Subcutaneous adipose tissue (tissue), 4 donors: ENCODE data around the gene TBRG4. TPM values are rescaled to one million over a fixed set of nuclear protein-coding genes. Genes with fewer than 3 reads are reported as not detected.

Experiments used
- total RNA-seq, 4 donors: library from RNA; depleted of rRNA; stranded (reverse); fragments of >200 nt; gene quantifications; one replicate each; pipeline ENCODE4 v1.1.0, GENCODE V29; 2016
- TF ChIP-seq, protein P1 (sequence below): fragments of 450-650 bp; IDR thresholded peaks from one replicate; pipeline ENCODE4 v1.5.1; 2016; ENCODE audit warnings: low read depth, mild to moderate bottlenecking, control low read depth, antibody characterized with exemption, moderate library complexity

Gene TBRG4
- total RNA-seq, 4 donors from 2014 or later: 33.1 to 47.5 (median 37.7) TPM

DNA sequence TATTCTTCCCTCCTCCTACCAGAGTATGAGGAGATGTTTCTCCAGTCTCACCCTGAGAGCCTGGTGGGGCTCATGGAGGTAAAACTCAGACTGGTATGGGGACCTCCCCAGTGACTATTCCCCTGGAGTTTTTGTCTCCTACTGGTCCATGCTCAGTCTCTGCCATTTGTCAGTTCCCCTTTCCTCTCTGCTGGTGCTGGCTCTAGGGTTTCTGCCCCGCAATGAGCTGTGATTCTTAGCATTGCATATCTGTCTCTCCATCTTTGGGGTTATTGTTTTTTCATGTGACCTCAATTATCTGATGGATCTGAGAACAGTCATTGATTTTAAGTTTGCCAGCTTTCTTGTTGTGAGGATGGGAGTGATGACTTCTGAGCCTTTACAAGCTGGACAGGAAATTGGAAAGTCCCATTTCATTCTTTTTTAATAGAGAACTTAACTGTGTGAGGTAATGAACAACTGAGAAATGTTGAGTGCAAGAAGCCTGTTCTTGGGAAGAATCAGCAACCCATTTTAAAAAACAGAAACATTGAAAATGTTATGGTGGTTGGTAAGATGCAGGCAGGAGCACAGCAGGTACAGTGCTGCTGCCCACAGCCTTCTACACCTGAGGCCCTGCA is 49.6 kb downstream of the TBRG4 start:
- TF ChIP-seq, protein P1, sequence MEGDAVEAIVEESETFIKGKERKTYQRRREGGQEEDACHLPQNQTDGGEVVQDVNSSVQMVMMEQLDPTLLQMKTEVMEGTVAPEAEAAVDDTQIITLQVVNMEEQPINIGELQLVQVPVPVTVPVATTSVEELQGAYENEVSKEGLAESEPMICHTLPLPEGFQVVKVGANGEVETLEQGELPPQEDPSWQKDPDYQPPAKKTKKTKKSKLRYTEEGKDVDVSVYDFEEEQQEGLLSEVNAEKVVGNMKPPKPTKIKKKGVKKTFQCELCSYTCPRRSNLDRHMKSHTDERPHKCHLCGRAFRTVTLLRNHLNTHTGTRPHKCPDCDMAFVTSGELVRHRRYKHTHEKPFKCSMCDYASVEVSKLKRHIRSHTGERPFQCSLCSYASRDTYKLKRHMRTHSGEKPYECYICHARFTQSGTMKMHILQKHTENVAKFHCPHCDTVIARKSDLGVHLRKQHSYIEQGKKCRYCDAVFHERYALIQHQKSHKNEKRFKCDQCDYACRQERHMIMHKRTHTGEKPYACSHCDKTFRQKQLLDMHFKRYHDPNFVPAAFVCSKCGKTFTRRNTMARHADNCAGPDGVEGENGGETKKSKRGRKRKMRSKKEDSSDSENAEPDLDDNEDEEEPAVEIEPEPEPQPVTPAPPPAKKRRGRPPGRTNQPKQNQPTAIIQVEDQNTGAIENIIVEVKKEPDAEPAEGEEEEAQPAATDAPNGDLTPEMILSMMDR: no peak

DNA sequence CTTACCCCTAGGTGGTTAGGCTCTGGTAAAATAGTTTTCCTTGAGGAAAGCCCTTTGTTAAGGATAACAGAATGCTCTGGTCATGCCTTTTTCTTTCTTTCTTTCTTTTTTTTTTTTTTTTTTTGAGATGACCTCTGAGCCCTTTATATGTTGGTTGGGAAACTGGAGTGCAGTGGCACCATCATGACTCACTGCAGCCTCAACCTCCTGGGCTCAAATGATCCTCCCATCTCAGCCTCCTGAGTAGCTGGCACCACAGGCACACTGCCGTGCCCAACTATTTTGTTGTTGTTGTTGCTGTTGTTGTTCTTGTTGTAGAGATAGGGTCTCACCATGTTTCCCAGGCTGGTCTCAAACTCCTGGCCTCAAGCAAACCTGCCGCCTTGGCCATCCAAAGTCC is 50.1 kb downstream of the TBRG4 start:
- TF ChIP-seq, protein P1: no peak

DNA sequence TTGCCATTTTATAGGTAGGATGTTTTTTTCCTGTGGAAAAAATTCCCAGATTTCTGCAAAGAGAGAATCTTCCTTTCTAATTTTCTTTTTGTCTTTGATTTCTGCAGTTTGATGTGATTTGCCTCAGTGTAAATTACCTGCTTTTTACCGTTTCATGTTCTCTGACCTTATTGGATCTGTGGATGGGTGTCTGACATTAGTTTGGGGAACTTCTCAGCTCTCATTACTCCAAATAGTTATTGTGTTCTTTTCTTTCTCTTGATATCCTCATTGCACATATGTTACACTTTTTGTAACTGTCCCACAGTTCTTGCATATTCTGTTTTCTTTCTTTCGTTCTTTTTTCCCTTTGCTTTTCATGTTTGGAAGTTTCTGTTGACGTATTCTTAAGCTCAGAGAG is 51.2 kb downstream of the TBRG4 start:
- TF ChIP-seq, protein P1: no peak

DNA sequence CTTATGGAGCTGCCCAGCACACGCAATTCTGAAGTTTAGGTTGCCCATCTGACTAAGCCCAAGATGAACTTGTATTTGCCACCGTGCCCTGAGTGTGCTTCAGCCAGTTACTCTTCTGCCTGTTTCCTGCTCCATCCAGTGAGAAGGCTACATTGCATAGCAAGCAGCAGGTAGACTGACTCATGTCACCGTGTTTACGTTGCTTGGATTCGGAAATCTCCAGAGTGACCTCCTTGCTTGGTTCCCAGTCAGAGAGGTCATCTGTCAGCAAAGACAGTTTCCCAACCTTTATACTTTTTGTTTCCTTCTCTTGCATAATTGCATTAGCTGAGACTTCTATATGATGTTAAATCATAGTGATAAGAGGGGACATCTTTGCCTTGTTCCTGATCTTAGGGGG is 53.6 kb downstream of the TBRG4 start:
- TF ChIP-seq, protein P1: no peak

DNA sequence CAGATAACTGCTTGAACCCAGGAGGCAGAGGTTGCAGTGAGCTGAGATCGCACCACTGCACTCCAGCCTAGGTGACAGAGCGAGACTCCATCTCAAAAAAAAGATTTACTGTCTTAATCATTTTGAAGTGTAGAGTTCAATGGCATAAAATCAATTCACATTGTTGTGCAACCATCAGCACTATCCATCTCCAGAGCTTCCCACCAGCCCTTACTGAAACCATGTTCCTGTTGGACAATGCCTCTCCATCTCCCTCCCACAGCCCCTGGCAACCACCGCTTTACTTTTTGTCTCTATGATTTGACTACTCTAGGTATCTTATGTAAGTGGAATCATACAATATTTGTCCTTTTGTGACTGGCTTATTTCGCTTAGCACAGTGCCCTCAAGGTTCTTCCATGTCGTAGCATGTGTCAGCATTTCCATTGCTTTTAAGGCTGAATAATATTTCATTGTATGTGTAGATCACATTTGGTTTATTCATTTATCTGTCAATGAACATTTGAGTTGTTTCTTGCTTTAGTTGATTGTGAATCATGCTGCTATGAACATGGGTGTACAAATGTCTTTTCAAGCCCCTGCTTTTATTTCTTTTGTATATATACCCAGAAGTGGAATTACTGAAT is 55.8 kb downstream of the TBRG4 start:
- TF ChIP-seq, protein P1: no peak

DNA sequence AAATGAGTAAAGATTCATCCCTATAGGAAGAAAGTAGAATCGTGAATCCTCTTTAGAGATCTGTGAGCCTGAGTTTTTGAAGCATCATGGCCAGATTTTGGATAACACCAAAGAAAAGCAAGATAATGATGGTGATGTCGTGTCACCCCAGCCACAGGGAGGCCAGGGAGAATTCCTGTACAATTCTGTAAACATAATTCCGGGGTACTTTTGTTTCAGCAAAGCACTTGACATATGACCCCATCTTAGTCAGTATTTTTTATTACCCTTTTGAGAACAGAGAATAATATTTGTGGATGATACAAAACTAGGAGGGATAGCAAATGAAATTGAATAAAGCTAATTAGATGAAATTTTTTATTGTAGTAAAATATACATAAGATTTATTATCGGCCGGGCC is 56.5 kb downstream of the TBRG4 start:
- TF ChIP-seq, protein P1: no peak

DNA sequence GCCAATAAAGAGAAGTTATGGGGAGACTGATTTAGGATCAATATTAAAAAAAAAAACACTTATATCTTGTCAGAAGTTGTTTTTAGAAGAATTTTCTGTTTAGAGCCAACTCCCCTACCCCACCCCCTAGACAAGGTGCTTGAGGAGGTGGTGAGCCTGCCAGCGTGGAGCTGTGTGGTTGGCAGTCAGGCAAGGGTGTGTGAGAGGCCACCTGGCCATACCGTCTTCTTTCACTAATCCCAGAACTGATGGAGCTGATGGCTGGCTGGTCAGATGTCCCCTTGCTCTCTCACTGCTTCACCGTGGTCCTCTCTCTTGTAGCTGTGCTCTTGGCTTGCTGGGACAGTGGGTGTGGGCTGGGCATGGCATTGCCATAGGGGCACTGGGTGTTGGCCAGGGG is 57.1 kb downstream of the TBRG4 start:
- TF ChIP-seq, protein P1: no peak
